Measurements from ENCODE around the gene FBH1.
A peak's percentile ranks its signal among the peaks of the same experiment; 100 is the strongest.
"Not testable (repeated sequence)": the region's sequence is repeated elsewhere in the genome, so short reads cannot be mapped to it uniquely, and the experiment has no call there.

The FBH1 gene

GRCh38 chr10:5961405-5962100, 71.5 kb downstream of the FBH1 start:
- DNase-seq = no peak

GRCh38 chr10:5962358-5962940, 72.4 kb downstream of the FBH1 start:
- not testable (repeated sequence) for DNase-seq

DNA sequence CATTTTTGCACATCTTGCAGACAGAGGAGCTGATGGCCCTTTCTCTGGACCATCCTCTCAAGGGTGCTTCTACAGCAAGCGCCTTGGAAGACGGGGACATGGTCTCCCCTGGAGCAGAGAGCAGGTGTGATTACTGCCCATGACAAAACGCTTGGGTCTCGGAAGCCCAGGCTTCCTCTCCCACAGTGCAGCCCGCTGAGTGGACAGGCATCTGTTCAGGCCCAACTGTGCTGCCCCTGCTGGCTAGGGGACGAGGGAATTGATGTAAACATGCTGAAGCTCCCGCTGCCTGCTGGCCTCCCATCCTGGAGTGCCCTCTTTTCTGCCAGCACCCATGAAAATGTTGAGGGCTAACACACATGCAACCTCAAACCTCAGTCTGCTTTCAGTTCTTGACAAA, 73.0 kb downstream of the FBH1 start:
- DNase-seq = no peak

DNA sequence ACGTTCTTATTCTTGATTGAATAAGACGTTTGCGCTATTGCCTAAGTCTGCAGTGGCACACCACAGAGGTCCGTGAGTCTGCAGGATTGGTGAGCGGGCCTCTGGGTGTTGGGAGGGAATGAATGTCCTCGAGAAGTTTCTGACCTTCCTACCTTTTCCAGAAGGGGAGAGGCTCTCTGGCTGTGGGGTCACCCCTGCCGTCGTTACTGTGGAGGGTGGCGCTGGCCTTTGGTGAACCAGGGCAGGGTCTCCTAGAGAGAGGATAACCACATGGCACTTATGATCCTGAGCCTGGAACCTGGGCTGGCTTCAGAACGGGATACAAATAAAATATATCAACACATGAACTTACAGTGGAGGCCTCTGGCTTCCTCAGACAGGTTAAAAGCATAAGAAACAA, 73.5 kb downstream of the FBH1 start:
- no peak for DNase-seq

DNA sequence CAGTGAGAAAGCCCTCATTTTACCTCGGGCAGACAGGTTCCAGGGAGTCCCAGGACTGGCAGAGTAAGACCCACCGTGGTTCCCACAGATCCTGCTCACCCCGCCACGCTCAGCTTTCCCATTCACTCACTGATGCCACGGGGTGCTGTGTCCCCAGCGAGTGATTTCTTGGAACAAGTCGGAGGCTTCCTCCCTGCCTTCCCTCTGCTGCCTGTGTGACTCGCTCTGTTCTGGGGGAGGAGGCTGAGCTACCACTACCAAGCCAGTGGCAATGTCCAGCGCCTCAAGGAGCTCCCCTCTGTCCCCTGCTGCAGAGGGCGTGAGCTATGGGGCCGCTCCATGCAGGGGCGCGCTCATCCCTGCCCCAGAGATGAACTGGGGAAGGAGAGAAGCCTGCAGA, 74.7 kb downstream of the FBH1 start:
- DNase-seq = no peak

DNA sequence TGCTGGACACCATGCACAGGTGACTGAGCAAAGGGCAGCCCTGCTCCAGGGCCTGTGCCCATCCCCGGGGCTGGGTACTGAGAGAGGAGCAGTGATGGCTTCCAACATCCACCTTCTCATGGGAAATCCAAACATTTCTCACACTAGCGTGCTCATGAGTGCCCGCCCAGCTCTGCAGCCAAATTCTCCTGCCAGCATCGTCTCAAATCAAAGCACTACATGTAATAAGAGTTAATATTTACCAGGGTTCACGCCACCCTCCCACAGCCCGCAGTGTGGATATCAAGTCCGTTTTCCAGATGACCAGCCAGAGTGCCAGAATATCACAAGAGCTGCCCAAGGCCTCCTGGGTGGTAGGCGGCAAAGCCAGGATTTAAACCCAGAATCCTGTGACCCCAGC, 75.2 kb downstream of the FBH1 start:
- no peak for DNase-seq

- no peak for DNase-seq
Observed at GRCh38 chr10:5968037-5968680, 78.1 kb downstream of the FBH1 start.

DNA sequence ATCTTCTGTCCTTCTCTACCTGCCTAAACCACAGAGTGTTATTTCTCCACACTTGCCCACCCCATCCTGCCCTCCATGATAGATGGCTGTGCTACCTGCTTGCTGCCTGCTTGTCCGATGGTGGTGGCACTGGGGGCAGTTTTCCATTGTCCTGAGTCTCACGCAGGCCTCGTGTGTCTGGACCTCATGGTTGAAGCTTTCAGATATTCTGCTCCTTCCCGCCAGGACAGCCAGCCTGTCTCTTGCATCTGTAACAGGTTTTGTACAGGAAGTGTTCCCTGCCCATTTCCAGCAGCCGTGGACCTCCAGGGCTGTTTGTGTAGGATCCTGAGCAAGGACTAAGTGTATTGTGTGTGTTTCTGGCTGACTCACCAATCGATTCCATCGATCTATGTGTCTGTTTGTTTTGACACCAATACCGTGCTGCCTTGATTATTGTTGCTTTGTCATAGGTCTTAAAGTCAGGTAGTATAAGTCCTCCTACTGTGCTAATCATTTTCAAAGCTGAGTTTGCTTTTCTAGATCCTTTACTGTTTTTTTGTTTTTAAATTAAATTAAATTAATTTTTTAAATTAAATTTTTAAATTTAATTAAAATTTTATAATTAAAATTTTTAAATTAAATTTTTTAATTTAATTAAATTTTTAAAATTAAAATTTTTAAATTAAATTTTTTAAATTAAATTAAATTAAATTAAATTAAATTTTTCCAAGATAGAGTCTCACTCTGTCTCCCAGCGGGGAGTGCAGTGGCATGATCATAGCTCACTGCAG, 78.8 kb downstream of the FBH1 start:
- peak; percentile 29 for DNase-seq

- no peak for DNase-seq
Observed at GRCh38 chr10:5970066-5970465, 80.0 kb downstream of the FBH1 start.

GRCh38 chr10:5970527-5970926, 80.5 kb downstream of the FBH1 start:
- DNase-seq = no peak

DNA sequence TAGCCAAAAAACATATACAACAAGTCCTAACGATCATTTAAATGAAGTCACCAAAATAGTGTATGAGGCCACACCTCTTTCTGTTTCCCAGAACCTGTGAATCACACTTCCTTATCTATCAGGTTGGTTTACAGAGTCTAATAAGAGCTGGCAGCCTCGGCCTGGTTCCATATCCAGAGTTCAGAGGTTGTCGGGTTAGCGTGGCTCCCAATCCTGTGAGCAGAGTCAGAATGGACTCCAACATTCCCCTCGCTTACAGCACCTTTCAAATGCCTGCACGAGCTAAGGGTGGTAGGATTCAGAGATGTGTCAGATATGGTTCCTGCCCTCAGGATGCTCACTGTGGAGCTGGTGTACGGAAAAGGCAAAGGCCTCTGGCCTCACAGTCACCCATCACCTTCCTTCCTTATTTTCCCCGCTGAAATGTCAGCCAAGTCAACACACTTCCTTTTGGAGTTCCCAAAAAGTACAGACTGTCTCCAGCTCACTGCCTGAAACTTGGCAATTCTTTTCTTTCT, 81.3 kb downstream of the FBH1 start:
- DNase-seq = no peak

DNA sequence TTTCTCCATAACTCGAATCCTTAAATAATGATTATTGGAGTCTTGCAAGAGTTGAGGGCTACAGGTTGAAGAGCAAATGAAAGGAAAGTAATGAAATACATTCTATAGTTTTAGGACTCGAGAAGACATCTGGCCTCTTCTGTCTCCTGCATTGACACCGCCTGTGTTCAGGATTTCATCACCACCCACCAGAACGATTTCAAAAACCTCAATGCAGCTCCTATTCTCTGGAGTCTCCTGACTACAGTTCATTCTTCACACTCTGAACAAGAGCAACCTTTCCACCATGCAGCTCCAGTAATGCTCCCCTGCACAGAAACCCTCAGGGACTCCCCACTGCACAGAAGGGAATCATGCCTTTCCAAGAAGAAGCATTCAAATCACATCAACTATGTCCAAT, 81.8 kb downstream of the FBH1 start:
- no peak for DNase-seq

DNA sequence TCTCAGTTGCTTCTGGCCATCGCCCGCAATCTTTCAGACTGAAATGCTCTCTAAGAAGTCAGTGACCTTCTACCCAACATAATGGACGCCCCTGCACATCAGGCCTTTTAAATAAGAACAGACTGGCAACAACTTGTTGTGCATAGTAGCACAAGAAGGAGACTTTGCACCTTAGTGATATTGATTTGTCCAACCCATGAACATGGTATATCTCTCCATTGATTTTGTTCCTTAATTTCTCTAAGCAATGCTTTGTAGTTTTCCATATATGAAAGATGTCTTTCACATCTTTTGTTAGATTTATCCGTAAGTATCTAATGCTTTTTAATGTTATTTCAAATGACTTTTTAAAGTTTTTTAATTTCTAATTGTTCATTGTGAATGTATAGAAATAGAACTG, 83.0 kb downstream of the FBH1 start:
- no peak for DNase-seq

- DNase-seq = no peak
Observed at GRCh38 chr10:5975641-5976473, 85.8 kb downstream of the FBH1 start.

DNA sequence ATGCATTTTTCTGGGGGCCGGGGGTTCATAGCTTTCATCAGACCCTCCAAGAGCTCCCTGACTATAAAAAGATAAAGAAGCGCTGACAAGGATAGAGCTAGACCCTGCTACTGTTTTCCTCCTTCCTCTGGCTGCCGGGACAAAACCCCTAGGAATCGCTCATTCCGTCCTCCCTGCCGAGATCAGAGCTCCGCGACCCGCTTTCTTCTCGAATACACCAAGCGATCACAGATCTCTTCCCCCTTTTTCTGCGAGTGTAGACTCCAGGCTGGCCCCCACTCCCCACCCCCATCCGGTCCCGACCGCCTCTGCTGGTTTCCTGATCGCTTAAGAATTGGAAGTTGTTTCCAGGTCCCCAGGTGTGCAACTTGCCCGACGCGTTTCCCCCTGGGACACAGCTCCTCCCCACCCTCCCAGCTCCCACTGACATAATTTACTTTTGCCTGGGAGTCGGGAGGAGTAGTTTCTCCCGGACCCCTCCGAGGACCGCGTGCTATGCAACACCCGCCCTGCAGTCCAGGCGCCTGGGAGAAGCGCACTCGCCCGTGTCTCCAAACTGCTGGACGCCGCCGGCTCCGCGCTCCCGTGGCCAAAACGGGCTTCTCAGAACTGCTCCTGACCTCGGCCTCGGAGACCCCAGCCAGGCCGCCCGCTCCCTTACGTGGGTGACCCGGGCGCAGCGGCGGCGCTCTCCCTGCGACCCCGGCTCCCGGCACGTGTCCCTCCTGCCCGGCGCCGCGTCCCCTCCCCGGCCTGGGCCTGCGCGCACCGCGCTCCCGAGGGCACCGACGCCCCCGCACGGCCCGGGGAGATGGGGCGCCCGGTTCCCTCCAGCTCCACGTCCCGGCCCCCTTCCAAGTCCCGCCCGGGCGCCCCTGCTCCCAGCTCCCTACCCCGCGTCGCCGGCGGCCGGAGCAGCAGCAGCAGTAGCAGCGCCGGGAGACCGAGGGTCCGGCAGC, 86.7 kb downstream of the FBH1 start:
- peak; percentile 69 for DNase-seq

DNA sequence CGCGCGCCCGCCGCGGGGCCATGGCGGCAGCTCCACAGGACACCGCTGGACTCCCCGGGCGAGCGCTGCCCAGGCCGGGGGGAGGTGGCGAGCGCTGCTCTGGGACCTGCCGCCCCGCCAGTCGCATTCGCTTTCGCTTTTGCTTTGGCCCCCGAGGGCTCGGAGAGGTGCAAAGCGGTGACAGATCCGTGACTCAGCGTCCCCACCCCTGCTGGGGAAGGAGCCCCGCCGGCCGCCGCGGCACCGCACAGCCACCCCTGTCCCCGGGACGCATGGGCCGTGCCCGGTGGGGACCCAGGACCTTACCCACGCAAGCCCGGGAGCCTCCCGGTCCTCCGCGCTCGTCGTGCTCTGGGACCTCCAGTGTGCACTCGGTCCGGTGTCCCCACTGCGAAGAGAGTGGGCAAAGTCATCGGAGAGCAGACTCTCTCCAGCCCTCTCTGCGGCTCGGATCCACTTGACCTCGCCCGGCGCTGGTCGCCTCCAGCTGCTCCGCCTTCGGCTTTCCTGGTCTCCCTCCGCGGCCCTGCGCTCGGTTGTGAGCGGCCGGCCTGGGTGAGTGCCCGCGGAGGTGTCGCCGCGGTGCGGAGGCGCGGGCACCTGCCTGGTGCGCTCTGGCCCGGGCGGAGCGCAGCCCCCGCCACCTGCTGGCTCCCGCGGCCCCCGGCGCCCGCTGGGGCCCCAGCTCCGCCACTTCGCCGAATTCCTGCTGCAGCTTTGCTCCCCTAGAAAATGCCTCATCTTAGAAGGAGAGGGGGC, 87.6 kb downstream of the FBH1 start, which contains the start of gene IL15RA:
IL15RA (minus strand) TSS at position 73 of the 759 bp plus-strand sequence; CDS start at position 22, 51 bp downstream.
- peak; percentile 83 for DNase-seq

DNA sequence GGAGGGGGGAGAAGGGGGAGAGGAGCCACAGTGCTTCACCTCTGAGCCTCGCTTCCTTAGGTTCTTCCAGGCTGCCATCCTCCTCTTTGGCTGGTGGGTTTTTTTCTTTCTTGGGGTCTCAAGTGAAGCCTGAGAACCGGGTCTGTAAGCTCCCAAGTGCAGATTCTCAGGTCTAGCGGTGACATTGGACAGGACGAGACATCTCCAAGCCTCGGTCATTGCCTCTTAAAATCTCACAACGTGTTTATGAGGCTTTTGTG, 88.1 kb downstream of the FBH1 start:
- peak; percentile 23 for DNase-seq

DNA sequence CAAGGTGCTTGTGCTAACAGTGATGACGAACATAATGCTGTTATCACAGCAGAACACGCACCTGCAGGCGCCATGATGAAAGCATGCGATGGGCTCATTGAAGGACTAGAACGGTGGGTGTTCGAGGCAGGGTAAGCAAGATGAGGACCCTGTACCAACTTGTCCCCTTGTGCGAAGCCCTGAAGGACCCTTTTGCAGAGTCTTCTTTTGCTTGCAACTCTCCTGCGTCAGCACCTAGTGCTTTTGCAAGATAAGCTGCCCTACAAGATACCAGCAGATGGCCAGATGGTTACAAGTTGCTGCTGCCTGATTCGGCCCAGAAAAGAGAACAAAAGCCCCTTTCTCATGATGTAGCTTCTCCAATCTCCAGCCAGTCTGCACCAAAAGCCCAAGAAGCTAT, 91.5 kb downstream of the FBH1 start:
- DNase-seq = no peak

GRCh38 chr10:5983774-5984173, 93.7 kb downstream of the FBH1 start:
- DNase-seq = no peak

- no peak for DNase-seq
Observed at GRCh38 chr10:5985029-5985428, 95.0 kb downstream of the FBH1 start.
